CD4-positive, alpha-beta memory T cell (primary cell): ENCODE data around the gene SPTBN4. TPM values are rescaled to one million over a fixed set of nuclear protein-coding genes. Genes with fewer than 3 reads are reported as not detected.

ENCODE experiments used
- CTCF ChIA-PET: fragments of 350-600 bp; sonication (Branson Sonifier 250); formaldehyde crosslinking; loops from one replicate; lab custom pipeline; 2021; ENCODE audit warnings: inconsistent platforms; ENCODE audit not compliant: partially characterized antibody; lab: Charles Lee
- POLR2A ChIA-PET: fragments of 350-600 bp; sonication (Branson Sonifier 250); formaldehyde crosslinking; loops from one replicate; lab custom pipeline; 2021; ENCODE audit not compliant: partially characterized antibody; lab: Charles Lee
- DNase-seq, 5 donors: peaks; one replicate each; pipeline versions ENCODE4 v3.0.0 to v3.0.0-alpha.2; 2020 to 2022; ENCODE audit warnings: mixed read lengths in 1 of 5
- H3K27ac ChIP-seq: one replicate; pipeline ENCODE4 v1.7.0; 2013; ENCODE audit warnings: low read depth, low read length
- H3K27me3 ChIP-seq: 2 replicates; pipeline ENCODE4 v1.7.0; 2013; ENCODE audit warnings: mild to moderate bottlenecking, low read length, moderate library complexity; ENCODE audit not compliant: insufficient read depth
- H3K36me3 ChIP-seq: 2 replicates; pipeline ENCODE4 v1.7.0; 2013; ENCODE audit warnings: mild to moderate bottlenecking, low read length, moderate library complexity; ENCODE audit not compliant: insufficient read depth
- H3K4me1 ChIP-seq: 2 replicates; pipeline ENCODE4 v1.7.0; 2013; ENCODE audit warnings: mild to moderate bottlenecking, low read length, moderate library complexity; ENCODE audit not compliant: insufficient read depth
- H3K4me3 ChIP-seq, 2 donors: one replicate each; pipeline ENCODE4 v1.7.0; 2013; ENCODE audit warnings: low read length in 2 of 2, mild to moderate bottlenecking in 1 of 2
- H3K9me3 ChIP-seq, 2 donors: one replicate each; pipeline ENCODE4 v1.7.0; 2013; ENCODE audit warnings: low read length in 2 of 2, control low read depth in 1 of 2; ENCODE audit not compliant: control insufficient read depth in 1 of 2
- H3K27ac Mint-ChIP-seq, 7 donors: one replicate each; pipeline ENCODE4 v1.8.0; 2020 to 2021; ENCODE audit warnings: mixed read lengths in 7 of 7, mild to moderate bottlenecking in 6 of 7, inconsistent platforms in 3 of 7, moderate library complexity in 3 of 7
- H3K27me3 Mint-ChIP-seq, 2 donors: one replicate each; pipeline ENCODE4 v1.8.0; 2020 to 2021; ENCODE audit warnings: mixed read lengths in 2 of 2
- H3K36me3 Mint-ChIP-seq, 2 donors: one replicate each; pipeline ENCODE4 v1.8.0; 2020 to 2021; ENCODE audit warnings: mixed read lengths in 2 of 2, inconsistent platforms in 1 of 2, mild to moderate bottlenecking in 1 of 2
- H3K4me1 Mint-ChIP-seq, 4 donors: one replicate each; pipeline ENCODE4 v1.8.0; 2020 to 2021; ENCODE audit warnings: mixed read lengths in 4 of 4, mild to moderate bottlenecking in 1 of 4
- H3K4me3 Mint-ChIP-seq, 8 donors: one replicate each; pipeline ENCODE4 v1.8.0; 2020 to 2021; ENCODE audit warnings: mixed read lengths in 8 of 8, mild to moderate bottlenecking in 7 of 8, moderate library complexity in 6 of 8, inconsistent platforms in 3 of 8
- H3K9me3 Mint-ChIP-seq, 8 donors: one replicate each; pipeline ENCODE4 v1.8.0; 2020 to 2021; ENCODE audit warnings: mixed read lengths in 8 of 8, mild to moderate bottlenecking in 5 of 8, inconsistent platforms in 3 of 8, moderate library complexity in 1 of 8
- intact Hi-C: fragments of 100-400 bp; cut with micrococcal nuclease; formaldehyde crosslinking; loops from one replicate; pipeline ENCODE4 v1.15.1; 2023
- polyA plus RNA-seq, 2 donors: library from polyadenylated mRNA; unstranded; fragments of 300-500 nt; fragmentation: Illumina TruSeq; gene quantifications; one replicate each; pipeline ENCODE4 v1.2.3, GENCODE V29; 2021
- total RNA-seq, 2 experiments: library from RNA; stranded (reverse); gene quantifications; one replicate each; pipeline ENCODE4 v1.2.3, GENCODE V29; 2021

Gene SPTBN4
- total and polyA plus RNA-seq, 4 experiments from 2014 or later: 0.02 to 0.30 (median 0.17) TPM; not detected in 1

DNA sequence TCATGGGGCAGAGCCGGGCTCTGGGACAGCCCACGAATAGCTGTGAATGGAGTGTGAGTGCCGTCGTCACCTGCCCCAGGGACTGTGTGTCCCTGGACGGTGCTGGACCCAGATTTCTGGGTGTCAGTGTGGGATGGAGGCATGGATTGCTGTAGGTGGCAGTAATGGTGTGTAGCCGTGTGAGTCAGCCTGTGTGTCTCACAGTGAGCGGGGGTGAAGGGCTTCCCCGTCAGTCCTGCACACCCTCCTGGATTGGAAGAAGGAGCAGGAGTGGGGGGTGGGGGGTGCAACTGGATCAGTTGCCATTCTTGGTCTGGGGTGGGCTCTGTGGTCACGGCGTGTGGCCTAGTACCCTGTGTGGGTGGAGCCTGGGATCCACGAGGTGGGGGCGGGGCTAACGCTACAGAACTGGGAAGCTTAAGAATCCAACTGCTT is 127.9 kb downstream of the SPTBN4 start:
- peaks cover 0 to 3% (median 0%) of the 10 kb centered on the region in 8 donors for H3K9me3 Mint-ChIP-seq
- CTCF ChIA-PET: interaction anchor here (0.8 to 6.8 kb wide), 3 partner anchors 40 to 289 kb away, joined by 4 to 57 read pairs (median 7); no protein-coding TSS in a partner anchor
- H3K27ac Mint-ChIP-seq: peak overlapping the region in 3 of 7 donors; percentile 50 to 82 (median 56)
- H3K27me3 Mint-ChIP-seq: peaks cover 11 to 17% of the 10 kb centered on the region in 2 donors
- H3K36me3 Mint-ChIP-seq: peaks cover 0 to 11% of the 10 kb centered on the region in 2 donors
- no peak for DNase-seq
- H3K9me3 ChIP-seq: no peaks in the 10 kb centered on the region
- peaks cover 18 to 33% (median 26%) of the 10 kb centered on the region in 4 donors for H3K4me1 Mint-ChIP-seq
- H3K4me1 ChIP-seq: peaks cover 31% of the 10 kb centered on the region
- H3K4me3 Mint-ChIP-seq: peak overlapping the region in 3 of 8 donors; percentile 17 to 73 (median 44)
- POLR2A ChIA-PET: interaction anchor here (0.8 to 2.6 kb wide), 3 partner anchors 9 to 24 kb away, joined by 3 to 12 read pairs (median 6); no protein-coding TSS in a partner anchor
- intact Hi-C loops: no loop called here
- peaks cover 13% of the 10 kb centered on the region for H3K27me3 ChIP-seq
- no peaks in the 10 kb centered on the region for H3K36me3 ChIP-seq
- no peak overlapping the region for H3K4me3 ChIP-seq
- no peak overlapping the region for H3K27ac ChIP-seq

GRCh38 chr19:40596608-40597328 is 130.0 kb downstream of the SPTBN4 start:
- no peak overlapping the region for H3K4me3 ChIP-seq
- H3K4me1 Mint-ChIP-seq: peaks cover 25 to 47% (median 36%) of the 10 kb centered on the region in 4 donors
- peaks cover 17 to 27% of the 10 kb centered on the region in 2 donors for H3K27me3 Mint-ChIP-seq
- H3K9me3 Mint-ChIP-seq: peaks cover 0 to 1% (median 0%) of the 10 kb centered on the region in 8 donors
- peaks cover 0 to 2% of the 10 kb centered on the region in 2 donors for H3K36me3 Mint-ChIP-seq
- peaks cover 49% of the 10 kb centered on the region for H3K4me1 ChIP-seq
- H3K36me3 ChIP-seq: no peaks in the 10 kb centered on the region
- H3K27ac Mint-ChIP-seq: no peak overlapping the region
- H3K27ac ChIP-seq: no peak overlapping the region
- peaks cover 23% of the 10 kb centered on the region for H3K27me3 ChIP-seq
- intact Hi-C loops: no loop called here
- ChIA-PET POLR2A (interaction anchor here (1.5 to 1.8 kb wide), 2 partner anchors 9 to 21 kb away, joined by 3 to 4 read pairs; no protein-coding TSS in a partner anchor), CTCF (interaction anchor here (0.6 to 6.8 kb wide), 3 partner anchors 38 to 63 kb away, joined by 3 to 57 read pairs (median 6); no protein-coding TSS in a partner anchor)
- DNase-seq: no peak
- H3K4me3 Mint-ChIP-seq: no peak overlapping the region
- no peaks in the 10 kb centered on the region for H3K9me3 ChIP-seq

DNA sequence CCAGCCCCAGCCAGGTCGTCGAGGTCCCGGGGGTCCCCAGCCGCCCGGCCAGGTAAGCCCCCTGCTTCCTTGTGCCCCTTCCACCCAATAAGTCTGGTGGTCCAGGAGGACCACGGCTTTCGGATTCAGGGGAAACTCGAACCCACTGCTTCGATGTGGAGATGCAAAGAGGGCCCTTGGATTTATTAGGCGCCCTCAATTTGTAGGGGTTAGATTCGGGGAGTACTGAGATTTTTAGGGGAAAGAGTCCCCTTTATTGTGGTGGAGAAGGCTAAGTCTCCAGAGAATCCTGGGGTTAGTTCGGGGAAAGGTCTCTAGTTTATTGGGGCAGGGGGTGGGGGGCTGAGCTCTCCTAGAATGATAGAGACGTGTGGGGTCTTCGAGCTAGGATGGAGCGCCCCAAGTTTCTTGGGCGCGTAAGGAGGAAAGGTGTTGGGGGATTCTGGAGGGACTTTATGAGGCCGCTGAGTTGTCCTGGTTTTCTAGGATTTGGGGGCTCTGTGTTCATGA is 130.6 kb downstream of the SPTBN4 start:
- H3K27me3 Mint-ChIP-seq: peaks cover 19 to 29% of the 10 kb centered on the region in 2 donors
- peak overlapping the region in 3 of 7 donors; percentile 25 to 61 (median 46) for H3K27ac Mint-ChIP-seq
- H3K27me3 ChIP-seq: peaks cover 26% of the 10 kb centered on the region
- H3K4me3 Mint-ChIP-seq: peak overlapping the region in 5 of 8 donors; percentile 19 to 67 (median 58)
- no peak overlapping the region for H3K27ac ChIP-seq
- no peaks in the 10 kb centered on the region for H3K9me3 ChIP-seq
- CTCF ChIA-PET: interaction anchor here (0.6 to 6.8 kb wide), 5 partner anchors 27 to 293 kb away, joined by 3 to 57 read pairs (median 9); no protein-coding TSS in a partner anchor
- H3K4me1 ChIP-seq: peaks cover 55% of the 10 kb centered on the region
- peaks cover 0 to 1% (median 0%) of the 10 kb centered on the region in 8 donors for H3K9me3 Mint-ChIP-seq
- no peak overlapping the region for H3K4me3 ChIP-seq
- peaks cover 29 to 53% (median 40%) of the 10 kb centered on the region in 4 donors for H3K4me1 Mint-ChIP-seq
- no peak for DNase-seq
- intact Hi-C loops: no loop called here
- no peaks in the 10 kb centered on the region for H3K36me3 Mint-ChIP-seq
- POLR2A ChIA-PET: interaction anchor here (1.5 to 1.8 kb wide), 2 partner anchors 9 to 21 kb away, joined by 3 to 4 read pairs; no protein-coding TSS in a partner anchor
- no peaks in the 10 kb centered on the region for H3K36me3 ChIP-seq

DNA sequence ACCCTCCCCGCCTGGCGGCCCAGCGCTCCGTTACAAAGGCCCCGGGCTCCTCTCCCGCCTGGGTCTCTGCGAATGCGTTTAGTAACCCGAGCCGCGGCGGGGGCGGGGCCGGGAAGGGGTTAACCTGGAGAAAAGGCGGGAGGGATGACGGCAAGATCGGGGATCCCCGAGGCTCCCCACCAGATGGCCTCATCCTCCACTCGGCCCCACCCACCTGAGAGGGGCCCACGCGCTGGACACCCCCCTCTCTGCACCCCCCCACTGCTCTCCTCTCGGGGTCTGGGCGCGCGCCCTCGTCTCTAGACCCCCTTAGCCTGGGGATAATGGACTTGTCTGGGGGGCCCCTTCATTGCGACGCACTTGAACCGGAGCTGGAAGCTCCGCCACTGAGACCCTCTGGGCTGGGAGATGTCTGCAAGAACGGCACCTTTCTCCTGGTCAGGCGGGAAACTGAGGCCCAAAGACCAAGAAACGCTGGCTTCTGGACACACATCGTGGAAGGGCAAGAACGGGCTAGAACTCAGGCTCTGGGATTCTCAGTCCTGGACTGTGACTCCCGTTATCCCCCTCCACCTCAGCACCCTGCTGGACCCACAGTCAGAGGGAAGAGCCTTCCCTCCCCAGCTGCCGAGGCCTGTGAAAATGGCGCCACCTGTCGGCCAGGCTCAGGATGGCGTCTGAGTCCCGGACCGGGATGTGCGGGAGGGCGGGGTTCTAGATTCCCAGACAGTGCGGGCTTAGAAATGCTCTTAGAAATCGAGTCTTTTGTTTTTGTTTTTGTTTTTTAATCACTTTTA is 131.5 kb downstream of the SPTBN4 start:
- intact Hi-C loops: loop anchor here (1.0 kb wide), 2 partner anchors 49 to 69 kb away; no protein-coding TSS in a partner anchor
- no peaks in the 10 kb centered on the region for H3K36me3 ChIP-seq
- peak; percentile 76 to 83 (median 78) for DNase-seq
- Mint-ChIP-seq H3K27ac (peak overlapping the region in 3 of 7 donors; percentile 28 to 68 (median 42)), H3K27me3 (peaks cover 19 to 29% of the 10 kb centered on the region in 2 donors), H3K9me3 (peaks cover 0 to 1% (median 0%) of the 10 kb centered on the region in 8 donors), H3K36me3 (no peaks in the 10 kb centered on the region), H3K4me1 (peaks cover 34 to 63% (median 47%) of the 10 kb centered on the region in 4 donors), H3K4me3 (peak overlapping the region in 4 of 8 donors; percentile 45 to 58 (median 55))
- H3K9me3 ChIP-seq: no peaks in the 10 kb centered on the region
- POLR2A ChIA-PET: interaction anchor here (0.8 to 7.8 kb wide), 4 partner anchors 8 to 28 kb away, joined by 3 to 71 read pairs (median 4); no protein-coding TSS in a partner anchor
- H3K4me1 ChIP-seq: peaks cover 64% of the 10 kb centered on the region
- CTCF ChIA-PET: interaction anchor here (0.8 to 6.8 kb wide), 8 partner anchors 12 to 293 kb away, joined by 3 to 57 read pairs (median 11); no protein-coding TSS in a partner anchor
- H3K27me3 ChIP-seq: peaks cover 26% of the 10 kb centered on the region
- H3K4me3 ChIP-seq: no peak overlapping the region
- H3K27ac ChIP-seq: no peak overlapping the region

DNA sequence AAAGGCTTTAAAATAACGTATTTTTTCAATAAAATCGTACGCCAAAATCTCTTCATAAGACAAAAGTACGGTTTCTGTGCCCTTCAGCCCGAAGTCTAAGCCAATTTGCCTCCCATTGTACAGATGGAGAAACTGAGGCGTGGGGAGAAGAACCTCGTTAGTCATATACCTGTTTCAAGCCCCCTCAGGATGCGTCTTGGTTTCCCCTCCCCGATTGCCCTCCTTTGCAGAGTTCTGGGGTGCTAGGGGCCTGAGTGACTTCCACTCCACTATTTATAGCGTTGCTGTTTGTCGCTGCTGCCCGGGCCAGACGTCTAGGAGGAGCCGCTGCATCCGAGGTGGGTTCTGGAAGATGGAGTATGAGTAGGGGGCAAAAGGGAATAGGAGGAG is 132.1 kb downstream of the SPTBN4 start:
- Mint-ChIP-seq H3K27me3 (peaks cover 19 to 29% of the 10 kb centered on the region in 2 donors), H3K4me3 (peak overlapping the region in 4 of 8 donors; percentile 44 to 58 (median 55)), H3K36me3 (no peaks in the 10 kb centered on the region), H3K27ac (peak overlapping the region in 3 of 7 donors; percentile 28 to 83 (median 66)), H3K4me1 (peaks cover 37 to 69% (median 50%) of the 10 kb centered on the region in 4 donors), H3K9me3 (peaks cover 0 to 1% (median 0%) of the 10 kb centered on the region in 8 donors)
- Histone ChIP-seq H3K9me3 (no peaks in the 10 kb centered on the region), H3K27me3 (peaks cover 26% of the 10 kb centered on the region), H3K27ac (no peak overlapping the region), H3K4me1 (peaks cover 70% of the 10 kb centered on the region), H3K4me3 (no peak overlapping the region), H3K36me3 (no peaks in the 10 kb centered on the region)
- intact Hi-C loops: loop anchor here (1.0 kb wide), 3 partner anchors 50 to 294 kb away; no protein-coding TSS in a partner anchor
- DNase-seq: no peak
- POLR2A ChIA-PET: interaction anchor here (0.8 to 7.8 kb wide), 4 partner anchors 7 to 50 kb away, joined by 3 to 71 read pairs (median 6); no protein-coding TSS in a partner anchor
- CTCF ChIA-PET: interaction anchor here (0.9 to 6.8 kb wide), 8 partner anchors 11 to 294 kb away, joined by 4 to 57 read pairs (median 11); no protein-coding TSS in a partner anchor

- H3K36me3 Mint-ChIP-seq: no peaks in the 10 kb centered on the region
- peak overlapping the region in 7 of 8 donors; percentile 52 to 76 (median 68) for H3K4me3 Mint-ChIP-seq
- Histone ChIP-seq H3K4me3 (no peak overlapping the region), H3K27me3 (peaks cover 26% of the 10 kb centered on the region), H3K27ac (no peak overlapping the region), H3K4me1 (peaks cover 71% of the 10 kb centered on the region), H3K9me3 (no peaks in the 10 kb centered on the region), H3K36me3 (no peaks in the 10 kb centered on the region)
- peaks cover 19 to 29% of the 10 kb centered on the region in 2 donors for H3K27me3 Mint-ChIP-seq
- ChIA-PET CTCF (interaction anchor here (0.5 to 6.8 kb wide), 10 partner anchors 11 to 295 kb away, joined by 3 to 57 read pairs (median 8); no protein-coding TSS in a partner anchor), POLR2A (interaction anchor here (0.6 to 7.8 kb wide), 5 partner anchors 10 to 179 kb away, joined by 3 to 71 read pairs (median 8); no protein-coding TSS in a partner anchor)
- peak in 1 of 5 donors; percentile 65 for DNase-seq
- intact Hi-C loops: loop anchor here (1.0 kb wide), 1 partner anchor 294 kb away; no protein-coding TSS in a partner anchor
- H3K4me1 Mint-ChIP-seq: peaks cover 37 to 69% (median 50%) of the 10 kb centered on the region in 4 donors
- H3K27ac Mint-ChIP-seq: peak overlapping the region in 6 of 7 donors; percentile 0 to 67 (median 14)
- H3K9me3 Mint-ChIP-seq: peaks cover 0 to 3% (median 0%) of the 10 kb centered on the region in 8 donors
These were observed 132.6 kb downstream of the SPTBN4 start for GRCh38 chr19:40599331-40599901.
